Measurements from ENCODE around the gene POM121C. TPM values are rescaled to one million over a fixed set of nuclear protein-coding genes. Genes with fewer than 3 reads are reported as not detected.
"Not testable (repeated sequence)": the region's sequence is repeated elsewhere in the genome, so short reads cannot be mapped to it uniquely, and the experiment has no call there.

The POM121C gene
- total and polyA plus RNA-seq, 2 of the 4 experiments (the other 2 are of a cell fraction), result 6.1 to 18.3 TPM

DNA sequence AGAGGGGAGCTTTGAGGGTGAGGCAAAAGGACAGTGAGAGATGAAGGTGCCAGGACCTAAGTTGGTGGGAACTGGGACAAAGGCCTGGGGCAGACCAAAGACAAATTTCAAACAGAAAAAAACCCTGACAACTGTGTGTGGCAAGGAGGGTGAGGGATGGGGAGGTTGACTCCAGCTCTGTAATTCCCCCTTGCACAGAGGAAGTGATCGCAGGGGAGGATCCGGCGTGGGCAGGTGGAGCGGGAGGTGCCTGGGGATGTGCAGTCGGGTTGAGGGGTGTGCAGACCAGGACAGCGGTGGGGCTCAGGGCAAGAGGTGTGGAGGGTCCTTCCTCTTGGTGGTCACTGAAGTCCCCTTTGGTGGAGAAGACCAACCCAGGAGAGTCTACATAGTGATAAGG, 85.5 kb downstream of the POM121C start:
- H3K4me1 ChIP-seq (ENCODE audit: control insufficient read depth, insufficient read depth, low read length); H4K8ac ChIP-seq (ENCODE audit: low read depth in 2 of 2, low read length in 2 of 2); POLR2A ChIA-PET (ENCODE audit: unreplicated experiment): not testable (repeated sequence)

DNA sequence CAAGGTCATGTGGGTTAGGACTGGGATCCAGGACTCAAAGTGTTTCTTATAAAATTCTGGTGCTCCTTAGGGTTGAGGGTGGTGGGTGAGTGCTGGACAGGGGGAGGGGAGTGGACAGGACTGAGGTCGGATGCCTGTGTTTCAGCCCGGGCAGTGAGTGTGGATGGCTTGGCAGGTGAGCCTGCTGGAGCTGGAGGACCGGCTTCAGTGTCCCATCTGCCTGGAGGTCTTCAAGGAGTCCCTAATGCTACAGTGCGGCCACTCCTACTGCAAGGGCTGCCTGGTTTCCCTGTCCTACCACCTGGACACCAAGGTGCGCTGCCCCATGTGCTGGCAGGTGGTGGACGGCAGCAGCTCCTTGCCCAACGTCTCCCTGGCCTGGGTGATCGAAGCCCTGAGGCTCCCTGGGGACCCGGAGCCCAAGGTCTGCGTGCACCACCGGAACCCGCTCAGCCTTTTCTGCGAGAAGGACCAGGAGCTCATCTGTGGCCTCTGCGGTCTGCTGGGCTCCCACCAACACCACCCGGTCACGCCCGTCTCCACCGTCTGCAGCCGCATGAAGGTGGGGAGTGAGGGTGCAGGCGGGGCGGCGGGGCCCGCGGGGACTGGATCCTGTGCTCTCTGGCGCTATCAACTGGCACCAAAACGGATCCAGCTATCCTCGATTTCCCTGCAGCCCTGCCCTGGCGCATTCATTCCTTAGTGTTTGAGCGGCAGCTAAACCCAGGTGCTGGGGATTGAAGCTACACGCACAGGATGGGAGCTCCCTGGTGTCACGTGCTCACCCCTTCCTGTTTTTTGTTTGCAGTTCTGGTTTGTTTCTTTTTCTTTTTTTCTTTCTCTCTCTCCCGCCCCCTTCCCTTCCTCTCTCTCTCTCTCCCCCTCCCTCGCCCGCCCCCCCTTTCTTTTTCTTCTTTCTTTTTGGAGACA, 87.1 kb downstream of the POM121C start:
- H3K79me1 ChIP-seq (ENCODE audit: low read depth in 1 of 2, low read length in 2 of 2); H3K14ac ChIP-seq (replicated peaks; ENCODE audit: low read depth, low read length); H3K9me3 ChIP-seq (ENCODE audit: control insufficient read depth, insufficient read depth, low read length); H2BK5ac ChIP-seq (ENCODE audit: low read depth, low read length, poor library complexity, severe bottlenecking); dilution Hi-C loops (cut with HindIII; ENCODE audit: low sequenced_read_pairs, unreplicated experiment); DNase-seq; H3K27ac ChIP-seq (ENCODE audit: insufficient read depth, low read length); POLR2A ChIA-PET (ENCODE audit: unreplicated experiment); H2AK5ac ChIP-seq (ENCODE audit: low read depth, low read length); H2AFZ ChIP-seq (replicated peaks; ENCODE audit: low read length, poor library complexity); H4K20me1 ChIP-seq (ENCODE audit: insufficient read depth, low read length); H3K4me2 ChIP-seq (ENCODE audit: low read depth, low read length); H2BK120ac ChIP-seq (ENCODE audit: low read depth, low read length); H4K8ac ChIP-seq (ENCODE audit: low read depth in 2 of 2, low read length in 2 of 2); in situ Hi-C loops (cut with MboI; ENCODE audit: low sequenced_read_pairs); H2BK20ac ChIP-seq (ENCODE audit: low read depth, low read length); H3K9ac ChIP-seq (ENCODE audit: low read depth, low read length); H3K36me3 ChIP-seq (ENCODE audit: control insufficient read depth, insufficient read depth, low read length); intact Hi-C loops (cut with micrococcal nuclease); CTCF ChIA-PET; H4K5ac ChIP-seq (ENCODE audit: low read depth, low read length); H4K91ac ChIP-seq (ENCODE audit: insufficient read depth, low read depth, low read length); H3K9me1 ChIP-seq (ENCODE audit: insufficient read depth, low read length); H3K4me3 ChIP-seq (ENCODE audit: insufficient read depth, low read depth, low read length); H3K4me1 ChIP-seq (ENCODE audit: control insufficient read depth, insufficient read depth, low read length); H3K18ac ChIP-seq (ENCODE audit: low read depth, low read length); BruUV-seq (replicated peaks); H2BK15ac ChIP-seq (ENCODE audit: low read depth, low read length); H3K4ac ChIP-seq (ENCODE audit: low read depth, low read length); H3K23ac ChIP-seq (ENCODE audit: low read depth, low read length); H3K56ac ChIP-seq (ENCODE audit: extremely low read depth, insufficient read depth, low read length); H2AK9ac ChIP-seq (replicated peaks; ENCODE audit: low read depth, low read length, poor library complexity); H3K27me3 ChIP-seq (ENCODE audit: control insufficient read depth, insufficient read depth, low read length): not testable (repeated sequence)
- WGBS, 2 experiments (ENCODE audit: extremely low coverage in 2 of 2, insufficient read length in 1 of 2), result no CpG with 5 or more reads among the region's 34 CpGs
- ATAC-seq (ENCODE audit: low read depth), result peak; percentile 48

More for the DNA sequence above, 85.5 kb downstream of the POM121C start:
- H3K36me3 ChIP-seq (ENCODE audit: control insufficient read depth, insufficient read depth, low read length); CTCF ChIA-PET; H3K4me3 ChIP-seq (ENCODE audit: insufficient read depth, low read depth, low read length); H2BK20ac ChIP-seq (ENCODE audit: low read depth, low read length); BruUV-seq (replicated peaks); H3K9ac ChIP-seq (ENCODE audit: low read depth, low read length); H3K9me3 ChIP-seq (ENCODE audit: control insufficient read depth, insufficient read depth, low read length); intact Hi-C loops (cut with micrococcal nuclease); H3K27me3 ChIP-seq (ENCODE audit: control insufficient read depth, insufficient read depth, low read length); H2BK15ac ChIP-seq (ENCODE audit: low read depth, low read length); H3K18ac ChIP-seq (ENCODE audit: low read depth, low read length); H2BK120ac ChIP-seq (ENCODE audit: low read depth, low read length); H3K4me2 ChIP-seq (ENCODE audit: low read depth, low read length); H4K91ac ChIP-seq (ENCODE audit: insufficient read depth, low read depth, low read length); H3K27ac ChIP-seq (ENCODE audit: insufficient read depth, low read length); H4K5ac ChIP-seq (ENCODE audit: low read depth, low read length); ATAC-seq (ENCODE audit: low read depth); DNase-seq; H3K14ac ChIP-seq (replicated peaks; ENCODE audit: low read depth, low read length); H3K23ac ChIP-seq (ENCODE audit: low read depth, low read length); H3K79me1 ChIP-seq (ENCODE audit: low read depth in 1 of 2, low read length in 2 of 2); in situ Hi-C loops (cut with MboI; ENCODE audit: low sequenced_read_pairs); H2AFZ ChIP-seq (replicated peaks; ENCODE audit: low read length, poor library complexity); H2BK5ac ChIP-seq (ENCODE audit: low read depth, low read length, poor library complexity, severe bottlenecking); H4K20me1 ChIP-seq (ENCODE audit: insufficient read depth, low read length); H3K56ac ChIP-seq (ENCODE audit: extremely low read depth, insufficient read depth, low read length); H3K9me1 ChIP-seq (ENCODE audit: insufficient read depth, low read length); H3K4ac ChIP-seq (ENCODE audit: low read depth, low read length); dilution Hi-C loops (cut with HindIII; ENCODE audit: low sequenced_read_pairs, unreplicated experiment); H2AK9ac ChIP-seq (replicated peaks; ENCODE audit: low read depth, low read length, poor library complexity); H2AK5ac ChIP-seq (ENCODE audit: low read depth, low read length): not testable (repeated sequence)
- no CpG with 5 or more reads among the region's 6 CpGs for WGBS, 2 experiments (ENCODE audit: extremely low coverage in 2 of 2, insufficient read length in 1 of 2)
